Heart left ventricle (tissue), 16 donors: ENCODE measurements around the gene ADGRG1. TPM values are rescaled to one million over a fixed set of nuclear protein-coding genes. Genes with fewer than 3 reads are reported as not detected.

ENCODE experiments used
- ATAC-seq, 4 donors: fragments of 200-7000 bp; cut with Tn5 transposase; one replicate each; pipeline ENCODE4 v1.9.1; 2020 to 2022; ENCODE audit warnings: moderate library complexity in 4 of 4, mild to moderate bottlenecking in 3 of 4, moderate number of reproducible peaks in 1 of 4
- DNase-seq, 5 donors: peaks; one replicate each; pipeline ENCODE4 v3.0.0-alpha.2; 2020
- H3K27ac ChIP-seq, 12 donors: fragments of 200-600 bp; sonication (generic) in 4 of 12; one replicate each; pipeline versions ENCODE4 v1.5.0 to v1.8.0; 2016 to 2022; ENCODE audit warnings: mild to moderate bottlenecking in 2 of 12
- H3K27me3 ChIP-seq, 9 donors: fragments of 200-600 bp; sonication (generic) in 2 of 9; one replicate each; pipeline versions ENCODE4 v1.5.1 to v1.8.0; 2016 to 2022; ENCODE audit warnings: mild to moderate bottlenecking in 3 of 9
- H3K36me3 ChIP-seq, 9 donors: fragments of 200-600 bp; sonication (generic) in 2 of 9; one replicate each; pipeline versions ENCODE4 v1.5.0 to v1.8.0; 2018 to 2022; ENCODE audit warnings: mild to moderate bottlenecking in 2 of 9
- H3K4me1 ChIP-seq, 12 donors: fragments of 200-600 bp; sonication (generic) in 4 of 12; one replicate each; pipeline versions ENCODE4 v1.5.0 to v1.8.0; 2016 to 2022; ENCODE audit warnings: mild to moderate bottlenecking in 3 of 12
- H3K4me3 ChIP-seq, 12 donors: fragments of 200-600 bp; sonication (generic) in 4 of 12; one replicate each; pipeline versions ENCODE4 v1.5.0 to v1.8.0; 2017 to 2022; ENCODE audit warnings: mild to moderate bottlenecking in 9 of 12, moderate library complexity in 4 of 12
- H3K9me3 ChIP-seq, 12 donors: fragments of 200-600 bp; sonication (generic) in 4 of 12; one replicate each; pipeline versions ENCODE4 v1.5.0 to v1.8.0; 2016 to 2022; ENCODE audit warnings: mild to moderate bottlenecking in 1 of 12
- CTCF ChIP-seq, 12 donors: fragments of 200-600 bp; sonication (generic) in 4 of 12; IDR thresholded peaks; one replicate each; pipeline versions ENCODE4 v1.5.0 to v1.8.0; 2018 to 2022; ENCODE audit warnings: antibody characterized with exemption in 12 of 12, mild to moderate bottlenecking in 5 of 12
- POLR2A ChIP-seq, 2 donors: fragments of 450-650 bp; IDR thresholded peaks; one replicate each; pipeline ENCODE4 v1.6.1; 2017; ENCODE audit warnings: antibody characterized with exemption in 2 of 2, mild to moderate bottlenecking in 2 of 2, moderate library complexity in 2 of 2
- WGBS, 4 donors: extraction: QIAGEN DNeasy Blood & Tissue Kit in 2 of 4; methylation state at CpG; one replicate each; pipeline versions ENCODE4 v1.1.5 to v1.1.7; 2013 to 2018; 5-methylcytosine and 5-hydroxymethylcytosine counted together
- intact Hi-C, 10 donors: fragments of 100-400 bp; cut with DNase I; formaldehyde crosslinking; loops; one replicate each; pipeline versions ENCODE4 v1.11.1 to v1.14.2; 2022
- polyA plus RNA-seq, 2 donors: library from polyadenylated mRNA; stranded (reverse); fragments of 200-250 nt; gene quantifications; one replicate each; pipeline ENCODE4 v1.2.3, GENCODE V29; 2013
- total RNA-seq, 9 donors: library from RNA; depleted of rRNA in 2 of 9; stranded (reverse); fragments of >200 nt in 2 of 9; fragmentation: NEBNext Ultra II Directional in 3 of 9; extraction: Animal tissue kit (Norgen Biotek cat#: 25700) in 3 of 9; gene quantifications; one replicate each; pipeline versions ENCODE4 v1.1.0 to v1.2.4, GENCODE V29; 2016 to 2023
- donor health status: ischemic (EF 13 %, LVEDD 7.1; RV severe dilation, severe dysfunction).
- donor health status: healthy with polysubstance abuse.
- donor health status: DM: no; HTN: yes; CAD: no.
- donor health status: DM: no; HTN: no; CAD: no.
- donor health status: ischemic (EF 25% LVEDD 6.9; RV normal size, moderate dysfunction).
- donor health status: ischemic (EF 25% LVEDD 5.7; RV mildly dilated, moderate dysfunction).
- donor health status: healthy.
- donor health status: DM: yes; HTN: yes; CAD: no.
- donor health status: ischemic (EF 35%, LVEDD 5.7; RV mildly dilated, moderate dysfunction).
- donor health status: nonischemic (EF 11% LVEDD 7.7; RV severe dilation, severe dysfunction).
- donor health status: DM: yes; HTN: yes; CAD: no.
- donor health status: PGD.
- donor health status: ischemic (EF 29% LVEDD 5.4; RV normal size, mild dysfunction).
- donor health status: nonischemic (EF 23%, LVEDD 6.1; RV moderate dilation, normal function).

The ADGRG1 gene
- total and polyA plus RNA-seq, 11 donors, result 14.1 to 65.2 (median 17.5) TPM

GRCh38 chr16:57588831-57589230 is 39.6 kb upstream of the ADGRG1 start:
- WGBS, 4 donors, result 80 to 84% (median 82%) methylated on average over 6 to 7 of the region's 7 CpGs
- H3K9me3 ChIP-seq, result no peaks in the 10 kb centered on the region
- no peak for TF ChIP-seq POLR2A (IDR thresholded peaks at IDR 0.05)
- no peak for TF ChIP-seq CTCF (IDR thresholded peaks at IDR 0.05)
- H3K4me3 ChIP-seq, result no peak overlapping the region
- H3K27ac ChIP-seq, result no peak overlapping the region
- DNase-seq (peak in 1 of 5 donors; percentile 2), ATAC-seq (no peak)
- peaks cover 0 to 25% (median 6%) of the 10 kb centered on the region in 12 donors for H3K4me1 ChIP-seq
- intact Hi-C loops, result loop anchor here in 1 of 10 donors (10.0 kb wide), 1 partner anchor 396 kb away; no protein-coding TSS in a partner anchor
- no peaks in the 10 kb centered on the region for H3K36me3 ChIP-seq
- peaks cover 0 to 7% (median 0%) of the 10 kb centered on the region in 9 donors for H3K27me3 ChIP-seq

- no peak for ATAC-seq
- Histone ChIP-seq H3K36me3 (no peaks in the 10 kb centered on the region), H3K9me3 (no peaks in the 10 kb centered on the region), H3K4me1 (peaks cover 0 to 25% (median 6%) of the 10 kb centered on the region in 12 donors), H3K27me3 (peaks cover 0 to 7% (median 0%) of the 10 kb centered on the region in 9 donors), H3K27ac (no peak overlapping the region), H3K4me3 (no peak overlapping the region)
- 92 to 95% (median 94%) methylated on average over 7 of the region's 7 CpGs for WGBS, 4 donors
- intact Hi-C loops, result loop anchor here in 1 of 10 donors (10.0 kb wide), 1 partner anchor 395 kb away; no protein-coding TSS in a partner anchor
- no peak for TF ChIP-seq POLR2A (IDR thresholded peaks at IDR 0.05)
- no peak for TF ChIP-seq CTCF (IDR thresholded peaks at IDR 0.05)
- peak in 1 of 5 donors; percentile 16 for DNase-seq
Measured at GRCh38 chr16:57589374-57589773, 39.1 kb upstream of the ADGRG1 start.

- peaks cover 0 to 7% (median 0%) of the 10 kb centered on the region in 9 donors for H3K27me3 ChIP-seq
- TF ChIP-seq CTCF (IDR thresholded peaks at IDR 0.05) (no peak), POLR2A (IDR thresholded peaks at IDR 0.05) (no peak)
- 23 to 37% (median 28%) methylated on average over 6 to 8 of the region's 8 CpGs for WGBS, 4 donors
- peak overlapping the region in 1 of 12 donors; percentile 3 for H3K27ac ChIP-seq
- peak in 3 of 4 donors; percentile 27 to 55 (median 43) for ATAC-seq
- no peak overlapping the region for H3K4me3 ChIP-seq
- H3K36me3 ChIP-seq, result no peaks in the 10 kb centered on the region
- H3K4me1 ChIP-seq, result peaks cover 0 to 25% (median 6%) of the 10 kb centered on the region in 12 donors
- intact Hi-C loops, result loop anchor here (2.0 to 10.0 kb wide), 4 partner anchors 58 to 274 kb away; no protein-coding TSS in a partner anchor
- H3K9me3 ChIP-seq, result peaks cover 0 to 4% (median 0%) of the 10 kb centered on the region in 12 donors
- peak in 1 of 5 donors; percentile 11 for DNase-seq
Measured at GRCh38 chr16:57590654-57591085, 37.8 kb upstream of the ADGRG1 start.

- intact Hi-C loops, result loop anchor here (2.0 to 10.0 kb wide), 4 partner anchors 58 to 274 kb away; no protein-coding TSS in a partner anchor
- H3K27me3 ChIP-seq, result peaks cover 0 to 7% (median 0%) of the 10 kb centered on the region in 9 donors
- H3K27ac ChIP-seq, result peak overlapping the region in 1 of 12 donors; percentile 3
- 22 to 32% (median 25%) methylated on average over 8 to 9 of the region's 9 CpGs for WGBS, 4 donors
- H3K9me3 ChIP-seq, result peaks cover 0 to 10% (median 0%) of the 10 kb centered on the region in 12 donors
- H3K4me1 ChIP-seq, result peaks cover 0 to 25% (median 6%) of the 10 kb centered on the region in 12 donors
- DNase-seq (peak; percentile 70 to 81 (median 71)), ATAC-seq (peak; percentile 90 to 97 (median 94))
- no peaks in the 10 kb centered on the region for H3K36me3 ChIP-seq
- H3K4me3 ChIP-seq, result no peak overlapping the region
- peak; percentile 83 to 95 (median 88) for TF ChIP-seq CTCF (IDR thresholded peaks at IDR 0.05)
- no peak for TF ChIP-seq POLR2A (IDR thresholded peaks at IDR 0.05)
Measured at GRCh38 chr16:57591086-57591869, 37.2 kb upstream of the ADGRG1 start.
